CD4-positive, alpha-beta memory T cell (primary cell): ENCODE results near the gene ARHGAP31. TPM values are rescaled to one million over a fixed set of nuclear protein-coding genes. Genes with fewer than 3 reads are reported as not detected.

Experiments
- CTCF ChIA-PET: fragments of 350-600 bp; sonication (Branson Sonifier 250); formaldehyde crosslinking; loops from one replicate; lab custom pipeline; 2021; ENCODE audit warnings: inconsistent platforms; ENCODE audit not compliant: partially characterized antibody; lab: Charles Lee
- POLR2A ChIA-PET: fragments of 350-600 bp; sonication (Branson Sonifier 250); formaldehyde crosslinking; loops from one replicate; lab custom pipeline; 2021; ENCODE audit not compliant: partially characterized antibody; lab: Charles Lee
- DNase-seq, 5 donors: peaks; one replicate each; pipeline versions ENCODE4 v3.0.0 to v3.0.0-alpha.2; 2020 to 2022; ENCODE audit warnings: mixed read lengths in 1 of 5
- H3K27ac ChIP-seq: one replicate; pipeline ENCODE4 v1.7.0; 2013; ENCODE audit warnings: low read depth, low read length
- H3K27me3 ChIP-seq: 2 replicates; pipeline ENCODE4 v1.7.0; 2013; ENCODE audit warnings: mild to moderate bottlenecking, low read length, moderate library complexity; ENCODE audit not compliant: insufficient read depth
- H3K36me3 ChIP-seq: 2 replicates; pipeline ENCODE4 v1.7.0; 2013; ENCODE audit warnings: mild to moderate bottlenecking, low read length, moderate library complexity; ENCODE audit not compliant: insufficient read depth
- H3K4me1 ChIP-seq: 2 replicates; pipeline ENCODE4 v1.7.0; 2013; ENCODE audit warnings: mild to moderate bottlenecking, low read length, moderate library complexity; ENCODE audit not compliant: insufficient read depth
- H3K4me3 ChIP-seq, 2 donors: one replicate each; pipeline ENCODE4 v1.7.0; 2013; ENCODE audit warnings: low read length in 2 of 2, mild to moderate bottlenecking in 1 of 2
- H3K9me3 ChIP-seq, 2 donors: one replicate each; pipeline ENCODE4 v1.7.0; 2013; ENCODE audit warnings: low read length in 2 of 2, control low read depth in 1 of 2; ENCODE audit not compliant: control insufficient read depth in 1 of 2
- H3K27ac Mint-ChIP-seq, 7 donors: one replicate each; pipeline ENCODE4 v1.8.0; 2020 to 2021; ENCODE audit warnings: mixed read lengths in 7 of 7, mild to moderate bottlenecking in 6 of 7, inconsistent platforms in 3 of 7, moderate library complexity in 3 of 7
- H3K27me3 Mint-ChIP-seq, 2 donors: one replicate each; pipeline ENCODE4 v1.8.0; 2020 to 2021; ENCODE audit warnings: mixed read lengths in 2 of 2
- H3K36me3 Mint-ChIP-seq, 2 donors: one replicate each; pipeline ENCODE4 v1.8.0; 2020 to 2021; ENCODE audit warnings: mixed read lengths in 2 of 2, inconsistent platforms in 1 of 2, mild to moderate bottlenecking in 1 of 2
- H3K4me1 Mint-ChIP-seq, 4 donors: one replicate each; pipeline ENCODE4 v1.8.0; 2020 to 2021; ENCODE audit warnings: mixed read lengths in 4 of 4, mild to moderate bottlenecking in 1 of 4
- H3K4me3 Mint-ChIP-seq, 8 donors: one replicate each; pipeline ENCODE4 v1.8.0; 2020 to 2021; ENCODE audit warnings: mixed read lengths in 8 of 8, mild to moderate bottlenecking in 7 of 8, moderate library complexity in 6 of 8, inconsistent platforms in 3 of 8
- H3K9me3 Mint-ChIP-seq, 8 donors: one replicate each; pipeline ENCODE4 v1.8.0; 2020 to 2021; ENCODE audit warnings: mixed read lengths in 8 of 8, mild to moderate bottlenecking in 5 of 8, inconsistent platforms in 3 of 8, moderate library complexity in 1 of 8
- intact Hi-C: fragments of 100-400 bp; cut with micrococcal nuclease; formaldehyde crosslinking; loops from one replicate; pipeline ENCODE4 v1.15.1; 2023
- polyA plus RNA-seq, 2 donors: library from polyadenylated mRNA; unstranded; fragments of 300-500 nt; fragmentation: Illumina TruSeq; gene quantifications; one replicate each; pipeline ENCODE4 v1.2.3, GENCODE V29; 2021
- total RNA-seq, 2 experiments: library from RNA; stranded (reverse); gene quantifications; one replicate each; pipeline ENCODE4 v1.2.3, GENCODE V29; 2021

The ARHGAP31 gene
- total and polyA plus RNA-seq, 4 experiments from 2014 or later: 1.2 to 6.2 (median 5.1) TPM

GRCh38 chr3:119395923-119396358 lies 101.8 kb downstream of the ARHGAP31 start:
- no peaks in the 10 kb centered on the region for H3K27me3 ChIP-seq
- H3K4me1 ChIP-seq: peaks cover 10% of the 10 kb centered on the region
- ChIA-PET CTCF (interaction anchor here (0.8 kb wide), 1 partner anchor 99 kb away, joined by 3 read pairs; no protein-coding TSS in a partner anchor), POLR2A (no interaction called here)
- peaks cover 5 to 20% (median 10%) of the 10 kb centered on the region in 4 donors for H3K4me1 Mint-ChIP-seq
- no peaks in the 10 kb centered on the region for H3K9me3 Mint-ChIP-seq
- peak overlapping the region in 4 of 7 donors; percentile 35 to 80 (median 62) for H3K27ac Mint-ChIP-seq
- intact Hi-C loops: no loop called here
- peaks cover 11% of the 10 kb centered on the region for H3K36me3 ChIP-seq
- H3K27ac ChIP-seq: no peak overlapping the region
- no peak for DNase-seq
- H3K9me3 ChIP-seq: no peaks in the 10 kb centered on the region
- peaks cover 45 to 57% of the 10 kb centered on the region in 2 donors for H3K36me3 Mint-ChIP-seq
- no peak overlapping the region for H3K4me3 ChIP-seq
- no peaks in the 10 kb centered on the region for H3K27me3 Mint-ChIP-seq
- no peak overlapping the region for H3K4me3 Mint-ChIP-seq

DNA sequence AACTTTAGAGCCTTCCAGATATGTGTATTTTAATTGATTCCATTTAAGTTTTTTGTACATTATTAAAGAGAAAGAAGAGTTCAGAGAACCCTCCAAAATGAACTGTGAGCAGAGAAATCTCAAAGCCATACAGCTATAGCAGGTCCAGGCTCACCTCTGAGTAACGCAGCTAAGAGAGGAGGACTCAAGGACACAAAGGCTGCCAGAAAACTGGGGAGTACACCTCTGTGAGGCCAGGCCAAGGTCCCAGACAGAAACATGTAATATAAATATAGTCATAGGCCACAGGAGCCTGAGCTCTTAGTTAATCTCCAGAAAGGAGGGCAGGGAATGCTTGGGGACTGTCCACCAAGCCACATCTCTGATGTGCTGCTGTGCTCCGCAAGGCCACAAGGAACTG lies 102.7 kb downstream of the ARHGAP31 start:
- no peak overlapping the region for H3K27ac Mint-ChIP-seq
- intact Hi-C loops: no loop called here

GRCh38 chr3:119400466-119400865 lies 106.3 kb downstream of the ARHGAP31 start:
- Histone ChIP-seq H3K9me3 (no peaks in the 10 kb centered on the region), H3K27me3 (no peaks in the 10 kb centered on the region), H3K36me3 (peaks cover 13% of the 10 kb centered on the region), H3K4me3 (no peak overlapping the region), H3K27ac (no peak overlapping the region), H3K4me1 (peaks cover 8% of the 10 kb centered on the region)
- no peak for DNase-seq
- POLR2A ChIA-PET: no interaction called here
- Mint-ChIP-seq H3K4me3 (no peak overlapping the region), H3K27ac (no peak overlapping the region), H3K36me3 (peaks cover 33 to 53% of the 10 kb centered on the region in 2 donors), H3K27me3 (no peaks in the 10 kb centered on the region), H3K4me1 (peaks cover 5 to 10% (median 8%) of the 10 kb centered on the region in 4 donors), H3K9me3 (no peaks in the 10 kb centered on the region)
- intact Hi-C loops: no loop called here
- CTCF ChIA-PET: no interaction called here

More for the DNA sequence above, 102.7 kb downstream of the ARHGAP31 start:
- Histone ChIP-seq H3K4me1 (peaks cover 10% of the 10 kb centered on the region), H3K9me3 (no peaks in the 10 kb centered on the region), H3K27me3 (no peaks in the 10 kb centered on the region), H3K27ac (no peak overlapping the region), H3K4me3 (no peak overlapping the region), H3K36me3 (peaks cover 9% of the 10 kb centered on the region)
- ChIA-PET CTCF (interaction anchor here (0.8 kb wide), 1 partner anchor 100 kb away, joined by 3 read pairs; no protein-coding TSS in a partner anchor), POLR2A (no interaction called here)
- H3K4me3 Mint-ChIP-seq: no peak overlapping the region
- peaks cover 5 to 20% (median 10%) of the 10 kb centered on the region in 4 donors for H3K4me1 Mint-ChIP-seq
- DNase-seq: no peak
- H3K9me3 Mint-ChIP-seq: no peaks in the 10 kb centered on the region
- H3K36me3 Mint-ChIP-seq: peaks cover 48 to 58% of the 10 kb centered on the region in 2 donors
- H3K27me3 Mint-ChIP-seq: no peaks in the 10 kb centered on the region

GRCh38 chr3:119401069-119401468 lies 106.9 kb downstream of the ARHGAP31 start:
- H3K4me1 ChIP-seq: peaks cover 2% of the 10 kb centered on the region
- no peak overlapping the region for H3K27ac ChIP-seq
- Mint-ChIP-seq H3K27ac (no peak overlapping the region), H3K27me3 (no peaks in the 10 kb centered on the region), H3K9me3 (no peaks in the 10 kb centered on the region), H3K4me1 (peaks cover 0 to 4% (median 2%) of the 10 kb centered on the region in 4 donors), H3K4me3 (no peak overlapping the region), H3K36me3 (peaks cover 37 to 56% of the 10 kb centered on the region in 2 donors)
- intact Hi-C loops: no loop called here
- POLR2A ChIA-PET: no interaction called here
- H3K9me3 ChIP-seq: no peaks in the 10 kb centered on the region
- H3K36me3 ChIP-seq: peaks cover 13% of the 10 kb centered on the region
- DNase-seq: no peak
- no peaks in the 10 kb centered on the region for H3K27me3 ChIP-seq
- H3K4me3 ChIP-seq: no peak overlapping the region
- CTCF ChIA-PET: no interaction called here

DNA sequence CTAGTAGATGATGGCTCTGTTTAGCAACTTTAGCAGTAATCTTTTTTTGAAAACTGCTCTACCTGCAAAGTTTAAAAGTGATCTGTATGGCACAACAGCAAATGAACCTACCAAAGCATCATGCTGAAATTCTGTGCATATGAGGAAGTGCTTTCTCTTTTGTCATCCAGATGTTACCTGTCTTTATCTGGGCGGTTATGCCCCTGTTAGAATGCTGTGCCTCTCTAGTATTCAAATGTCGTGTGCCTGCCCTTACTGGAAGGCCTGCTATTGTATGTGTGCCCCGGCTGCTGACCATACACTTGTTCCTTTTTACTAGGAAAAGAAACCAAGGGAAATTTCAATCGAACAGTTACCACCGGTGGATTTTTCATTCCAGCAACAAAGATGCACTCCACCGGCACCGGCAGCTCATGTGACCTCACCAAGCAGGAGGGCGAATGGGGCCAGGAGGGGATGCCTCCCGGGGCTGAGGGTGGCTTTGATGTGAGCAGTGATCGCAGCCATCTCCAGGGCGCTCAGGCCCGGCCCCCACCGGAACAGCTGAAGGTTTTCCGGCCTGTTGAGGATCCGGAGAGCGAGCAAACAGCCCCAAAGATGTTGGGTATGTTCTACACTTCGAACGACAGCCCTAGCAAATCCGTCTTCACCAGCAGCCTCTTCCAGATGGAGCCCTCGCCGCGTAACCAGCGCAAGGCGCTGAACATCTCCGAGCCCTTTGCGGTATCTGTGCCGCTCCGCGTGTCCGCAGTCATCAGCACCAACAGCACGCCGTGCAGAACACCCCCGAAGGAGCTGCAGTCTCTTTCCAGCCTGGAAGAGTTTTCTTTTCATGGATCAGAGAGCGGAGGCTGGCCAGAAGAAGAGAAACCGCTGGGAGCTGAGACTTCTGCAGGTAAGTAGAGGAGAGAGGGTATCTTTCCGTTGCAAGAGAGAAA lies 107.6 kb downstream of the ARHGAP31 start:
- intact Hi-C loops: no loop called here
- H3K4me3 ChIP-seq: no peak overlapping the region
- Mint-ChIP-seq H3K4me3 (no peak overlapping the region), H3K27me3 (no peaks in the 10 kb centered on the region), H3K27ac (no peak overlapping the region), H3K36me3 (peaks cover 33 to 53% of the 10 kb centered on the region in 2 donors), H3K4me1 (no peaks in the 10 kb centered on the region), H3K9me3 (no peaks in the 10 kb centered on the region)
- no peaks in the 10 kb centered on the region for H3K9me3 ChIP-seq
- no peaks in the 10 kb centered on the region for H3K27me3 ChIP-seq
- H3K36me3 ChIP-seq: peaks cover 13% of the 10 kb centered on the region
- no peak for DNase-seq
- CTCF ChIA-PET: no interaction called here
- no peaks in the 10 kb centered on the region for H3K4me1 ChIP-seq
- H3K27ac ChIP-seq: no peak overlapping the region
- POLR2A ChIA-PET: no interaction called here

GRCh38 chr3:119402791-119403190 lies 108.6 kb downstream of the ARHGAP31 start:
- ChIA-PET CTCF (no interaction called here), POLR2A (no interaction called here)
- H3K36me3 Mint-ChIP-seq: peaks cover 37 to 54% of the 10 kb centered on the region in 2 donors
- H3K9me3 ChIP-seq: no peaks in the 10 kb centered on the region
- no peak overlapping the region for H3K4me3 Mint-ChIP-seq
- peaks cover 13% of the 10 kb centered on the region for H3K36me3 ChIP-seq
- no peak for DNase-seq
- H3K27ac ChIP-seq: no peak overlapping the region
- H3K27me3 ChIP-seq: no peaks in the 10 kb centered on the region
- H3K27me3 Mint-ChIP-seq: no peaks in the 10 kb centered on the region
- intact Hi-C loops: no loop called here
- no peaks in the 10 kb centered on the region for H3K4me1 Mint-ChIP-seq
- no peak overlapping the region for H3K4me3 ChIP-seq
- H3K4me1 ChIP-seq: no peaks in the 10 kb centered on the region
- no peaks in the 10 kb centered on the region for H3K9me3 Mint-ChIP-seq
- H3K27ac Mint-ChIP-seq: no peak overlapping the region

DNA sequence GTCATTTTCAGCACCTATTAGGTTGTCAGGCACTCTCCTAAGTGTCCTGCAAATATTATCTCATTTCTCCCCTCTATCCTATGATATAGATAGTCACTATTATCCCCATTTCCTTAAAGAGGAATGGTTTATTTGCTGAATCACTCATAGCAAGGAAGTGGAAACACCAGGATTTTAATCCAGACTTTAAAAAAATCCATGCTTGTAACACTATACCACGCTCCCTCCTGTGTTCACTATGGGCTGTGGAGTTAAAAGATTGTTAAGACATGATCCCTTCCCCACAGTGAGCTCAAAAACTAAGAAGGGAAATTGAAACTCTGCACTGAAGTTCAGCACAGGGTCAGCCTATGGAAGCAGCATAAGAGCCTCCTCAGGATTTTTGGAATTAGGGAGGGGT lies 109.0 kb downstream of the ARHGAP31 start:
- H3K27me3 Mint-ChIP-seq: no peaks in the 10 kb centered on the region
- Histone ChIP-seq H3K36me3 (peaks cover 13% of the 10 kb centered on the region), H3K4me1 (no peaks in the 10 kb centered on the region), H3K27ac (no peak overlapping the region), H3K9me3 (no peaks in the 10 kb centered on the region), H3K4me3 (no peak overlapping the region), H3K27me3 (no peaks in the 10 kb centered on the region)
- no peak overlapping the region for H3K4me3 Mint-ChIP-seq
- intact Hi-C loops: no loop called here
- peaks cover 37 to 54% of the 10 kb centered on the region in 2 donors for H3K36me3 Mint-ChIP-seq
- CTCF ChIA-PET: no interaction called here
- no peaks in the 10 kb centered on the region for H3K9me3 Mint-ChIP-seq
- no peaks in the 10 kb centered on the region for H3K4me1 Mint-ChIP-seq
- no peak for DNase-seq
- POLR2A ChIA-PET: no interaction called here
- peak overlapping the region in 2 of 7 donors; percentile 8 to 77 for H3K27ac Mint-ChIP-seq
